A549 (cell line): ENCODE results near the gene LEF1. TPM values are rescaled to one million over a fixed set of nuclear protein-coding genes. Genes with fewer than 3 reads are reported as not detected.

Experiments
- ATAC-seq, 2 experiments: fragments of 200-7000 bp in 1 of 2; fragments of >200 bp in 1 of 2; cut with Nextera tagmentation in 1 of 2; cut with Tn5 transposase in 1 of 2; 3 replicates each; pipeline versions ENCODE4 v1.8.0 to v1.9.1; 2018 to 2020; ENCODE audit warnings: mild to moderate bottlenecking in 1 of 2, moderate library complexity in 1 of 2
- CTCF ChIA-PET: fragments of 300-600 bp; sonication (Branson Sonifier 250); formaldehyde crosslinking; extraction: SDS; loops from one replicate; lab custom pipeline; 2021; ENCODE audit warnings: antibody characterized with exemption, inconsistent platforms; lab: Yijun Ruan, JAX
- POLR2A ChIA-PET: fragments of 350-600 bp; formaldehyde crosslinking; extraction: SDS; loops from one replicate; lab custom pipeline; 2021; ENCODE audit warnings: antibody characterized with exemption, inconsistent platforms; lab: Yijun Ruan, JAX
- DNase-seq, 2 experiments: peaks; one replicate each; pipeline versions ENCODE4 v3.0.0 to v3.0.0-alpha.2; 2011 to 2016; ENCODE audit warnings: low read depth in 1 of 2, low spot score in 1 of 2
- FAIRE-seq: peaks from 2 replicates; lab custom pipeline; 2011; peaks lifted over from hg19 to GRCh38; lab: Jason Lieb, UNC
- H3K27ac ChIP-seq, 2 experiments: fragments of >200 bp; sonication (Bioruptor Twin); formaldehyde crosslinking; 3 replicates each; pipeline ENCODE4 v1.5.1; 2016 to 2017
- H3K4me1 ChIP-seq: fragments of >200 bp; sonication (Bioruptor Twin); formaldehyde crosslinking; 3 replicates; pipeline ENCODE4 v1.6.1; 2016
- H3K4me2 ChIP-seq: fragments of >200 bp; sonication (Bioruptor Twin); formaldehyde crosslinking; 3 replicates; pipeline ENCODE4 v1.6.1; 2016
- H3K4me3 ChIP-seq: fragments of >200 bp; sonication (Bioruptor Twin); formaldehyde crosslinking; 3 replicates; pipeline ENCODE4 v1.5.1; 2016
- H3K9me3 ChIP-seq: fragments of >200 bp; sonication (Bioruptor Twin); formaldehyde crosslinking; 3 replicates; pipeline ENCODE4 v1.6.1; 2016
- BHLHE40 ChIP-seq: IDR thresholded peaks from 2 replicates; pipeline ENCODE4 v1.6.1; 2012; ENCODE audit warnings: low read depth, low read length, inconsistent platforms
- CEBPB ChIP-seq, 2 experiments: fragments of >200 bp in 1 of 2; sonication (Bioruptor Twin) in 1 of 2; formaldehyde crosslinking in 1 of 2; IDR thresholded peaks; 2 replicates each; pipeline ENCODE4 v1.6.1; 2012 to 2016
- CHD2 ChIP-seq: fragments of 150-350 bp; IDR thresholded peaks from 2 replicates; pipeline ENCODE4 v1.6.1; 2014; ENCODE audit warnings: low read length; ENCODE audit not compliant: partially characterized antibody
- EHMT2 ChIP-seq: fragments of 200-600 bp; sonication (generic); IDR thresholded peaks from 2 replicates; pipeline ENCODE4 v1.6.1; 2016; ENCODE audit warnings: antibody characterized with exemption, low read depth, mild to moderate bottlenecking, moderate library complexity
- ESRRA ChIP-seq: fragments of 150-350 bp; IDR thresholded peaks from 2 replicates; pipeline ENCODE4 v1.6.1; 2014; ENCODE audit warnings: mild to moderate bottlenecking, low read length, borderline replicate concordance
- FOSL2 ChIP-seq, 2 experiments: fragments of 450-650 bp in 1 of 2; fragments of >200 bp in 1 of 2; sonication (Bioruptor Twin) in 1 of 2; formaldehyde crosslinking; IDR thresholded peaks; 2 replicates each; pipeline versions ENCODE4 v1.5.0 to v1.6.1; 2016 to 2020; ENCODE audit warnings: mild to moderate bottlenecking in 1 of 2, moderate library complexity in 1 of 2
- GATA3 ChIP-seq: IDR thresholded peaks from 2 replicates; pipeline ENCODE4 v1.6.1; 2012; ENCODE audit warnings: borderline replicate concordance
- NPAS2 ChIP-seq: fragments of 250-450 bp; sonication (Bioruptor Pico); IDR thresholded peaks from 2 replicates; pipeline ENCODE4 v1.8.0; 2022; ENCODE audit warnings: mild to moderate bottlenecking, moderate library complexity, borderline replicate concordance
- POLR2AphosphoS2 ChIP-seq: conservative IDR thresholded peaks from 2 replicates; pipeline ENCODE4 v1.6.1; 2012; ENCODE audit warnings: low read length, improper control_type of control experiment, inconsistent platforms
- RAD21 ChIP-seq, 2 experiments: fragments of >200 bp in 1 of 2; sonication (Bioruptor Twin) in 1 of 2; formaldehyde crosslinking in 1 of 2; IDR thresholded peaks in 1 of 2; conservative IDR thresholded peaks in 1 of 2; 2 replicates in 1 of 2; 3 replicates in 1 of 2; pipeline ENCODE4 v1.6.1; 2012 to 2018; ENCODE audit warnings: inconsistent platforms in 1 of 2
- RARB ChIP-seq: fragments of 250-450 bp; sonication (Bioruptor Pico); IDR thresholded peaks from 2 replicates; pipeline ENCODE4 v1.8.0; 2021; ENCODE audit warnings: mild to moderate bottlenecking, moderate library complexity
- RCOR1 ChIP-seq: fragments of 150-350 bp; IDR thresholded peaks from 2 replicates; pipeline ENCODE4 v1.6.1; 2014; ENCODE audit warnings: antibody characterized with exemption, low read length, low read depth
- REST ChIP-seq: fragments of 200-600 bp; sonication (generic); IDR thresholded peaks from 2 replicates; pipeline ENCODE4 v1.6.1; 2016; ENCODE audit warnings: antibody characterized with exemption, mild to moderate bottlenecking, moderate library complexity
- RNF2 ChIP-seq: fragments of 200-600 bp; sonication (generic); IDR thresholded peaks from 2 replicates; pipeline ENCODE4 v1.6.1; 2016; ENCODE audit warnings: low read depth, mild to moderate bottlenecking, antibody characterized with exemption, moderate library complexity, borderline replicate concordance
- SREBF2 ChIP-seq: fragments of 450-650 bp; IDR thresholded peaks from 2 replicates; pipeline ENCODE4 v1.6.1; 2014; ENCODE audit warnings: mild to moderate bottlenecking, moderate library complexity
- TP53 ChIP-seq: fragments of 250-450 bp; sonication (Bioruptor Pico); IDR thresholded peaks from 2 replicates; pipeline ENCODE4 v1.5.0; 2021; ENCODE audit warnings: mild to moderate bottlenecking, moderate library complexity
- ZFP36 ChIP-seq: fragments of 450-650 bp; IDR thresholded peaks from 2 replicates; pipeline ENCODE4 v1.6.1; 2014; ENCODE audit warnings: borderline replicate concordance; ENCODE audit not compliant: partially characterized antibody
- ZNF302 ChIP-seq: fragments of 250-450 bp; sonication (Bioruptor Pico); IDR thresholded peaks from 2 replicates; pipeline ENCODE4 v1.9.0; 2021; ENCODE audit warnings: inconsistent platforms, mild to moderate bottlenecking, moderate library complexity
- WGBS: methylation state at CpG from one replicate; pipeline ENCODE4 v1.1.6; 2017; ENCODE audit errors: missing lambda C conversion rate; 5-methylcytosine and 5-hydroxymethylcytosine counted together
- polyA plus RNA-seq, 4 experiments: library from polyadenylated mRNA; depleted of rRNA in 3 of 4; stranded (reverse); fragments of >200 nt; fragmentation: RNase III in 1 of 4; extraction: RNeasy Plus Mini Kit Qiagen cat#74134 plus additional on column Dnase treatment in 1 of 4; gene quantifications; 2 replicates in 3 of 4; 3 replicates in 1 of 4; pipeline ENCODE4 v1.2.3, GENCODE V29; 2011 to 2017
- TF ChIP-seq, protein P1 (sequence below): fragments of >200 bp; sonication (Bioruptor Twin); formaldehyde crosslinking; IDR thresholded peaks from 2 replicates; pipeline ENCODE4 v1.6.1; 2016

The LEF1 gene
- polyA plus RNA-seq, 2 of the 4 experiments (the other 2 are of a cell fraction), result not detected

DNA sequence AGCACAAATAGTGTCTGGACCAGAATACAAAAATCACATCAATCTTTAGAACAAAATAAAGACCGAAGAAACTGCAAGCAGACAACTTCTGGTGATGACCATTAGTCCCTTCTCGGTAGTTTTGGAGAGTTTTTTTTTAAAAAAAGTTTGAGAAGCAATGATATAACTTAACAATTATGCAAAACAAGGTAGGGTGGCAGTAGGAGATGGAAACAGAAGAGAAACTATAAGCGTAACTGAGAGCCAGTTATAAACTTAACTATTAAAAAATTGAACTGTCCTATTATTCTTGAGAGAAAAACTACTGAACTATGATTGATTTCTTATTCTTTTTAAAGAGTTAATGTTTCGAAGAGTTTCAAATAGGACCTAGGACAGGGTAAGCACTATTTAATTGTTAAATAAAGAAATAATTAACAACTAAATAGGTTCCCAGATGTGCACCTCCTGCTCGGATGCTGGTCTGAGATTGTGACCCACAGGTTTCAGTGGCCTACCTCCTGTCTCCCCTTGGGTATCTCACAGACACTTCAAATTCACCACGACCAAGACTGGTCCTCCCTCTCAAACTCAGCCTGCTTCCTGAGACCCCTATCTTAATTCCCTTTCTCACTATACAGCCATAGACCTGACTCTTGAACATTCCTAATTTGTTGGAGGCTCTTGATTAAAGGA, 81.3 kb downstream of the LEF1 start:
- ATAC-seq (no peak), DNase-seq (no peak), FAIRE-seq (no peak)
- no peaks in the 10 kb centered on the region for H3K4me1 ChIP-seq
- POLR2A ChIA-PET, result no interaction called here
- no peak overlapping the region for H3K4me2 ChIP-seq
- H3K4me3 ChIP-seq, result no peak overlapping the region
- no peak overlapping the region for H3K27ac ChIP-seq
- no peak for TF ChIP-seq EHMT2
- TF ChIP-seq SREBF2, result no peak
- TF ChIP-seq RNF2, result no peak
- TF ChIP-seq POLR2AphosphoS2, result no peak
- TF ChIP-seq, protein P1, sequence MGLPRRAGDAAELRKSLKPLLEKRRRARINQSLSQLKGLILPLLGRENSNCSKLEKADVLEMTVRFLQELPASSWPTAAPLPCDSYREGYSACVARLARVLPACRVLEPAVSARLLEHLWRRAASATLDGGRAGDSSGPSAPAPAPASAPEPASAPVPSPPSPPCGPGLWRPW, result no peak
- TF ChIP-seq RARB (CRISPR knock-in tag), result no peak
- WGBS, result 19% methylated on average over 6 of the region's 6 CpGs
- CTCF ChIA-PET, result no interaction called here
- no peaks in the 10 kb centered on the region for H3K9me3 ChIP-seq

DNA sequence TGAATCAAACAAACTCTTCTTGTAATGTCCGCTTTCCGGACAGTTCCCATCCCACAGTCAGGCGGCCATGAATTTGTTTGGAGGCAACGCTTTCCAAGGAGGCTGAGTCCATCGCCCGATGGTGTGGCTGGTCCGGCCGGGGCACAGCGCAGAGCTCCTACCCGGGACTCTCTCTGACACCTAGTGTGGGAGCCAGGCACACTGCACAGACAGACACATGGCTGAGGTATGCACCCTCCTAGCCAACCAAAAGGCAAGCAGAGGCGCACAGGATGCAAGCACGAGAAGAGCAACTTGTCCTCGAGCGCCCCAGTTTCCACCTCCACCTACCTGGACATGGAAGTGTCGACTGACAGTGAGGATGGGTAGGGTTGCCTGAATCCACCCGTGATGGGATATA, 87.5 kb downstream of the LEF1 start:
- Histone ChIP-seq H3K9me3 (no peaks in the 10 kb centered on the region), H3K4me1 (no peaks in the 10 kb centered on the region), H3K4me2 (no peak overlapping the region), H3K27ac (no peak overlapping the region), H3K4me3 (no peak overlapping the region)
- CTCF ChIA-PET, result interaction anchor here (0.6 kb wide), 1 partner anchor 21 kb away, joined by 3 read pairs; no protein-coding TSS in a partner anchor
- no peak for DNase-seq
- ATAC-seq, result no peak
- TF ChIP-seq ZNF302 (CRISPR knock-in tag), result no peak
- no peak for TF ChIP-seq RAD21 (conservative IDR thresholded peaks at IDR 0.05 in 1 of 2, IDR thresholded peaks at IDR 0.05 in 1 of 2)
- no peak for TF ChIP-seq FOSL2 (IDR thresholded peaks at IDR 0.05)
- no peak for TF ChIP-seq FOSL2 (CRISPR knock-in tag; IDR thresholded peaks at IDR 0.05)
- no peak for TF ChIP-seq GATA3
- TF ChIP-seq BHLHE40, result no peak
- POLR2A ChIA-PET, result no interaction called here
- FAIRE-seq, result no peak
- WGBS, result 62% methylated on average over 13 of the region's 16 CpGs

DNA sequence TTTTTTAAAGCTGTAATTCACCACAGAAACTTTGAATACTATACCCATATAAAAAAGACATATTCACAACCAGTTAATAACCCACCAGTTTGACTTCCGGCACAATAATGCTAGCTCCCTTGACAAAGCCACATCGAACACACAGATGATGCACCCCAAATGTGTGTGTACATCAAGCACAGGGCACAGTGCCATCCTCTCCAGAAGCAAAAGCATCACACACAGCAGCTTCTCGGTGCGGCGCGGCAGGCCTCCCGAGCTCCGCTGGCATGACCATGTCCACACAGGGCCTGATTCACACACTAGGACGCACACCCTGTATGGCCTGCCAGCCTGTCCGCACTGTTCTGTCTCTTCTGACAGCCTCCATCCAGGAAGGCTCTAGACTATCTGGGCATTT, 88.0 kb downstream of the LEF1 start:
- no peak overlapping the region for H3K4me3 ChIP-seq
- ChIA-PET CTCF (interaction anchor here (0.6 kb wide), 1 partner anchor 21 kb away, joined by 3 read pairs; no protein-coding TSS in a partner anchor), POLR2A (no interaction called here)
- no peak overlapping the region for H3K4me2 ChIP-seq
- FAIRE-seq (no peak), ATAC-seq (no peak), DNase-seq (no peak)
- H3K27ac ChIP-seq, result no peak overlapping the region
- H3K9me3 ChIP-seq, result no peaks in the 10 kb centered on the region
- 80% methylated on average over 10 of the region's 10 CpGs for WGBS
- TF ChIP-seq ZFP36 (no peak), RCOR1 (no peak), TP53 (CRISPR knock-in tag) (no peak), NPAS2 (CRISPR knock-in tag) (no peak), CHD2 (no peak), CEBPB (IDR thresholded peaks at IDR 0.05) (no peak), REST (no peak), ESRRA (no peak)
- no peaks in the 10 kb centered on the region for H3K4me1 ChIP-seq
